Upper lobe of left lung (tissue), 6 donors: ENCODE results near the gene EIF1. TPM values are rescaled to one million over a fixed set of nuclear protein-coding genes. Genes with fewer than 3 reads are reported as not detected.
"Not testable (repeated sequence)": the region's sequence is repeated elsewhere in the genome, so short reads cannot be mapped to it uniquely, and the experiment has no call there.

ENCODE experiments used
- ATAC-seq, 2 donors: fragments of 200-7000 bp; cut with Tn5 transposase; one replicate each; pipeline ENCODE4 v1.9.1; 2022; ENCODE audit warnings: mild to moderate bottlenecking in 2 of 2, moderate library complexity in 2 of 2; ENCODE audit not compliant: low FRiP score in 2 of 2
- DNase-seq, 2 donors: peaks; one replicate each; pipeline ENCODE4 v3.0.0-alpha.2; 2019 to 2020
- H3K27ac ChIP-seq, 4 donors: fragments of 200-600 bp; sonication (generic); one replicate each; pipeline ENCODE4 v1.5.1; 2016 to 2019
- H3K27me3 ChIP-seq, 4 donors: fragments of 200-600 bp; sonication (generic); one replicate each; pipeline ENCODE4 v1.5.1; 2017 to 2019
- H3K36me3 ChIP-seq, 4 donors: fragments of 200-600 bp; sonication (generic); one replicate each; pipeline ENCODE4 v1.5.1; 2016 to 2019
- H3K4me1 ChIP-seq, 4 donors: fragments of 200-600 bp; sonication (generic); one replicate each; pipeline ENCODE4 v1.5.1; 2018 to 2019
- H3K4me3 ChIP-seq, 4 donors: fragments of 200-600 bp; sonication (generic); one replicate each; pipeline ENCODE4 v1.5.1; 2017 to 2019; ENCODE audit warnings: mild to moderate bottlenecking in 2 of 4, moderate library complexity in 1 of 4
- H3K9me3 ChIP-seq, 4 donors: fragments of 200-600 bp; sonication (generic); one replicate each; pipeline ENCODE4 v1.5.1; 2018 to 2019
- CTCF ChIP-seq, 6 experiments: fragments of 450-650 bp in 4 of 6; fragments of 200-600 bp in 2 of 6; sonication (generic) in 2 of 6; IDR thresholded peaks; one replicate each; pipeline ENCODE4 v1.5.1; 2016 to 2019; ENCODE audit warnings: antibody characterized with exemption in 6 of 6
- EP300 ChIP-seq, 4 donors: sonication (generic); formaldehyde crosslinking; IDR thresholded peaks; one replicate each; pipeline ENCODE4 v1.5.1; 2017; ENCODE audit warnings: antibody characterized with exemption in 4 of 4, control low read depth in 2 of 4
- POLR2A ChIP-seq, 4 donors: fragments of 450-650 bp; IDR thresholded peaks; one replicate each; pipeline ENCODE4 v1.5.1; 2016 to 2017; ENCODE audit warnings: antibody characterized with exemption in 4 of 4, mild to moderate bottlenecking in 2 of 4
- POLR2AphosphoS5 ChIP-seq, 2 donors: sonication (generic); formaldehyde crosslinking; IDR thresholded peaks; one replicate each; pipeline ENCODE4 v1.5.1; 2017; ENCODE audit warnings: antibody characterized with exemption in 2 of 2
- WGBS, 2 donors: methylation state at CpG; one replicate each; pipeline ENCODE4 v1.1.5; 2017 to 2018; 5-methylcytosine and 5-hydroxymethylcytosine counted together
- total RNA-seq, 6 donors: library from RNA; depleted of rRNA in 4 of 6; stranded (reverse); fragments of >200 nt in 4 of 6; gene quantifications; one replicate each; pipeline versions ENCODE4 v1.1.0 to v1.2.1, GENCODE V29; 2016 to 2021
- donor health status: DM: no; HTN: no; CAD: no; lungs with moderate emphysema.
- donor health status: DM: no; HTN: yes; CAD: no; lungs with severe emphysema.

Gene EIF1
- total RNA-seq, 6 donors from 2014 or later, result 109 to 998 (median 405) TPM

- Histone ChIP-seq H3K36me3 (no peaks in the 10 kb centered on the region), H3K9me3 (no peaks in the 10 kb centered on the region), H3K4me3 (peak overlapping the region in 2 of 4 donors; percentile 52 to 62), H3K27ac (peak overlapping the region; percentile 75 to 90 (median 82)), H3K4me1 (peaks cover 24 to 39% (median 34%) of the 10 kb centered on the region in 4 donors), H3K27me3 (no peaks in the 10 kb centered on the region)
- 39 to 48% methylated on average over 19 to 23 of the region's 23 CpGs for WGBS, 2 donors
- DNase-seq (no peak), ATAC-seq (no peak)
- TF ChIP-seq EP300 (IDR thresholded peaks at IDR 0.05) (no peak), CTCF (IDR thresholded peaks at IDR 0.05) (no peak), POLR2AphosphoS5 (IDR thresholded peaks at IDR 0.05) (no peak), POLR2A (IDR thresholded peaks at IDR 0.05) (no peak)
These were observed 21.2 kb upstream of the EIF1 start for GRCh38 chr17:41667280-41668041.

GRCh38 chr17:41672153-41672552 is 16.5 kb upstream of the EIF1 start:
- no peak for DNase-seq
- H3K9me3 ChIP-seq, result no peaks in the 10 kb centered on the region
- no peak overlapping the region for H3K4me3 ChIP-seq
- H3K4me1 ChIP-seq, result peaks cover 25 to 28% (median 28%) of the 10 kb centered on the region in 4 donors
- H3K27ac ChIP-seq, result no peak overlapping the region
- ATAC-seq, result no peak
- no peaks in the 10 kb centered on the region for H3K27me3 ChIP-seq
- 83 to 89% methylated on average over 6 to 7 of the region's 7 CpGs for WGBS, 2 donors
- no peaks in the 10 kb centered on the region for H3K36me3 ChIP-seq
- TF ChIP-seq CTCF (IDR thresholded peaks at IDR 0.05), result no peak
- TF ChIP-seq POLR2AphosphoS5 (IDR thresholded peaks at IDR 0.05), result no peak

GRCh38 chr17:41675157-41676057 is 13.3 kb upstream of the EIF1 start:
- Histone ChIP-seq H3K27ac (peak overlapping the region in 2 of 4 donors; percentile 61 to 86), H3K4me1 (peaks cover 27 to 36% (median 30%) of the 10 kb centered on the region in 4 donors)
- not testable (repeated sequence) for H3K9me3 ChIP-seq, H3K27me3 ChIP-seq, H3K36me3 ChIP-seq, H3K4me3 ChIP-seq, DNase-seq, ATAC-seq
- WGBS, 2 donors, result 75 to 81% methylated on average over 7 of the region's 7 CpGs

- Histone ChIP-seq H3K4me1 (peaks cover 27 to 36% (median 30%) of the 10 kb centered on the region in 4 donors), H3K4me3 (no peak overlapping the region), H3K36me3 (no peaks in the 10 kb centered on the region), H3K27me3 (no peaks in the 10 kb centered on the region), H3K9me3 (no peaks in the 10 kb centered on the region), H3K27ac (peak overlapping the region in 3 of 4 donors; percentile 61 to 89 (median 86))
- no peak for TF ChIP-seq EP300 (IDR thresholded peaks at IDR 0.05)
- 59 to 76% methylated on average over 3 of the region's 3 CpGs for WGBS, 2 donors
- ATAC-seq (no peak), DNase-seq (no peak)
These were observed 12.6 kb upstream of the EIF1 start for GRCh38 chr17:41676058-41676419.

- H3K4me3 ChIP-seq, result peak overlapping the region; percentile 9 to 43 (median 34)
- H3K27me3 ChIP-seq, result no peaks in the 10 kb centered on the region
- DNase-seq (peak in 1 of 2 donors; percentile 57), ATAC-seq (peak; percentile 53 to 72)
- peaks cover 27 to 36% (median 30%) of the 10 kb centered on the region in 4 donors for H3K4me1 ChIP-seq
- TF ChIP-seq POLR2A (IDR thresholded peaks at IDR 0.05) (peak in 2 of 4 donors; percentile 37 to 69), POLR2AphosphoS5 (IDR thresholded peaks at IDR 0.05) (no peak)
- H3K9me3 ChIP-seq, result no peaks in the 10 kb centered on the region
- H3K27ac ChIP-seq, result peak overlapping the region; percentile 84 to 89 (median 86)
- 48 to 60% methylated on average over 2 of the region's 2 CpGs for WGBS, 2 donors
- H3K36me3 ChIP-seq, result no peaks in the 10 kb centered on the region
These were observed 10.2 kb upstream of the EIF1 start for GRCh38 chr17:41678411-41678906.
